ENCODE data around the gene DNM1. TPM values are rescaled to one million over a fixed set of nuclear protein-coding genes. Genes with fewer than 3 reads are reported as not detected.

DNM1 gene
- total and polyA plus RNA-seq, 2 experiments from 2014 or later = 36.0 to 42.0 TPM

GRCh38 chr9:128304136-128304970 is 101.2 kb downstream of the DNM1 start:
- Histone ChIP-seq H3K9me2 (ENCODE audit: insufficient read depth) (no peaks in the 10 kb centered on the region), H3F3A (replicated peaks; ENCODE audit: low read depth) (no peaks in the 10 kb centered on the region), H2AFZ (no peak overlapping the region), H4K20me1 (replicated peaks; ENCODE audit: insufficient read depth) (no peaks in the 10 kb centered on the region), H3K4me2 (no peak overlapping the region), H3K79me2 (replicated peaks; ENCODE audit: insufficient read depth) (no peaks in the 10 kb centered on the region), H3K27me3 (ENCODE audit: insufficient read depth) (no peaks in the 10 kb centered on the region), H3K4me3 (no peak overlapping the region), H3K27ac (ENCODE audit: low read depth) (no peak overlapping the region), H3K4me1 (ENCODE audit: insufficient read depth) (no peaks in the 10 kb centered on the region), H3K36me3 (ENCODE audit: insufficient read depth) (0 out of 2 replicates have a peak, but pooled peaks cover 5% of the 10 kb centered on the region)
- Mint-ChIP-seq H3K9me3 (no peaks in the 10 kb centered on the region), H3K27ac (no peak overlapping the region; the same call in 1 of the 2 replicates), H3K4me1 (no peaks in the 10 kb centered on the region), H3K36me3 (ENCODE audit: low read depth) (peaks cover 14% of the 10 kb centered on the region), H3K27me3 (ENCODE audit: insufficient read depth, low read depth, poor library complexity) (peaks cover 8% of the 10 kb centered on the region), H3K4me3 (no peak overlapping the region)
- TF ChIP-seq EZH2phosphoT487 (IDR thresholded peaks at IDR 0.05; ENCODE audit: unreplicated experiment) (no peak), ETS1 (IDR thresholded peaks at IDR 0.05) (no peak), JUNB (IDR thresholded peaks at IDR 0.05; ENCODE audit: unreplicated experiment) (no peak), ZNF462 (CRISPR knock-in tag; IDR thresholded peaks at IDR 0.05) (no peak), STAT1 (IDR thresholded peaks at IDR 0.05; ENCODE audit: unreplicated experiment) (no peak), EZH2 (IDR thresholded peaks at IDR 0.05; ENCODE audit: low read depth, unreplicated experiment) (no peak), NANOG (IDR thresholded peaks at IDR 0.05; ENCODE audit: borderline replicate concordance) (no peak), REST (IDR thresholded peaks at IDR 0.05; ENCODE audit: unreplicated experiment) (no peak), CREB1 (CRISPR knock-in tag; IDR thresholded peaks at IDR 0.05; ENCODE audit: low read depth) (no peak), ZNF331 (CRISPR knock-in tag; IDR thresholded peaks at IDR 0.05; ENCODE audit: low read depth) (no peak), ZNF114 (CRISPR knock-in tag; IDR thresholded peaks at IDR 0.05) (no peak), CTCF (conservative IDR thresholded peaks at IDR 0.05; ENCODE audit: low read depth in 2 of 2) (no peak), POLR2AphosphoS5 (IDR thresholded peaks at IDR 0.05; ENCODE audit: low read depth) (no peak)
- DNase-seq (ENCODE audit: low spot score) = no peak
- peak; percentile 25; the same call in 2 of the 3 replicates for ATAC-seq

All from GM23338 (cell line).